CD4-positive, CD25-positive, alpha-beta regulatory T cell (primary cell): ENCODE data around the gene GLB1L. TPM values are rescaled to one million over a fixed set of nuclear protein-coding genes. Genes with fewer than 3 reads are reported as not detected.
A peak's percentile ranks its signal among the peaks of the same experiment; 100 is the strongest.

Experiments
- ATAC-seq, 2 donors: fragments of 150-1000 bp; cut with Tn5 transposase; one replicate each; pipeline ENCODE4 v1.10.0; 2021; ENCODE audit warnings: low read depth in 2 of 2, moderate number of reproducible peaks in 2 of 2, moderate library complexity in 1 of 2
- DNase-seq, 3 donors: peaks; one replicate each; pipeline versions ENCODE4 v3.0.0 to v3.0.0-alpha.2; 2012 to 2022; ENCODE audit warnings: mixed read lengths in 1 of 3
- H3K27ac ChIP-seq: one replicate; pipeline ENCODE4 v1.7.0; 2013; ENCODE audit warnings: mild to moderate bottlenecking, low read length; ENCODE audit not compliant: insufficient read depth, poor library complexity, severe bottlenecking
- H3K27me3 ChIP-seq: one replicate; pipeline ENCODE4 v1.7.0; 2013; ENCODE audit warnings: low read length; ENCODE audit not compliant: control insufficient read depth, insufficient read depth
- H3K36me3 ChIP-seq: one replicate; pipeline ENCODE4 v1.7.0; 2013; ENCODE audit warnings: mild to moderate bottlenecking, low read length, moderate library complexity; ENCODE audit not compliant: control insufficient read depth, insufficient read depth
- H3K4me1 ChIP-seq: 2 replicates; pipeline ENCODE4 v1.7.0; 2013; ENCODE audit warnings: mild to moderate bottlenecking, low read length; ENCODE audit not compliant: insufficient read depth, control insufficient read depth, poor library complexity, severe bottlenecking
- H3K4me3 ChIP-seq: one replicate; pipeline ENCODE4 v1.7.0; 2013; ENCODE audit warnings: low read depth, mild to moderate bottlenecking, low read length, moderate library complexity
- H3K9me3 ChIP-seq, 2 experiments: 1 replicate in 1 of 2; 2 replicates in 1 of 2; pipeline ENCODE4 v1.7.0; 2013; ENCODE audit warnings: low read length in 2 of 2, mild to moderate bottlenecking in 1 of 2, moderate library complexity in 1 of 2; ENCODE audit not compliant: control insufficient read depth in 2 of 2
- H3K27ac Mint-ChIP-seq, 3 donors: one replicate each; pipeline ENCODE4 v1.8.0; 2020 to 2022; ENCODE audit warnings: mild to moderate bottlenecking in 3 of 3, mixed read lengths in 3 of 3, moderate library complexity in 2 of 3
- H3K27me3 Mint-ChIP-seq: one replicate; pipeline ENCODE4 v1.8.0; 2022; ENCODE audit warnings: mild to moderate bottlenecking, mixed read lengths
- H3K36me3 Mint-ChIP-seq: one replicate; pipeline ENCODE4 v1.8.0; 2020; ENCODE audit warnings: mixed read lengths
- H3K4me1 Mint-ChIP-seq, 4 donors: one replicate each; pipeline ENCODE4 v1.8.0; 2020 to 2022; ENCODE audit warnings: mixed read lengths in 4 of 4, mild to moderate bottlenecking in 1 of 4
- H3K4me3 Mint-ChIP-seq, 4 donors: one replicate each; pipeline ENCODE4 v1.8.0; 2020 to 2022; ENCODE audit warnings: mild to moderate bottlenecking in 4 of 4, mixed read lengths in 4 of 4, moderate library complexity in 3 of 4
- H3K9me3 Mint-ChIP-seq, 7 donors: one replicate each; pipeline ENCODE4 v1.8.0; 2020 to 2022; ENCODE audit warnings: mixed read lengths in 7 of 7, mild to moderate bottlenecking in 3 of 7, moderate library complexity in 2 of 7
- polyA plus RNA-seq, 4 donors: library from polyadenylated mRNA; unstranded; fragments of 300-500 nt; fragmentation: Illumina TruSeq; gene quantifications; one replicate each; pipeline ENCODE4 v1.2.3, GENCODE V29; 2021
- total RNA-seq: library from RNA; stranded (reverse); gene quantifications from one replicate; pipeline ENCODE4 v1.2.3, GENCODE V29; 2022

GLB1L gene
- total and polyA plus RNA-seq, 5 donors from 2014 or later, result 0.78 to 1.1 (median 0.88) TPM; not detected in 1

GRCh38 chr2:219271021-219271420 is 25.8 kb upstream of the GLB1L start:
- Histone ChIP-seq H3K4me3 (no peak overlapping the region), H3K4me1 (no peaks in the 10 kb centered on the region), H3K27me3 (no peaks in the 10 kb centered on the region), H3K9me3 (no peaks in the 10 kb centered on the region), H3K36me3 (no peaks in the 10 kb centered on the region), H3K27ac (no peak overlapping the region)
- no peak for DNase-seq
- no peaks in the 10 kb centered on the region for H3K4me1 Mint-ChIP-seq
- ATAC-seq, result no peak
- no peak overlapping the region for H3K4me3 Mint-ChIP-seq
- H3K27ac Mint-ChIP-seq, result no peak overlapping the region
- H3K9me3 Mint-ChIP-seq, result no peaks in the 10 kb centered on the region
- no peaks in the 10 kb centered on the region for H3K36me3 Mint-ChIP-seq
- peaks cover 18% of the 10 kb centered on the region for H3K27me3 Mint-ChIP-seq

DNA sequence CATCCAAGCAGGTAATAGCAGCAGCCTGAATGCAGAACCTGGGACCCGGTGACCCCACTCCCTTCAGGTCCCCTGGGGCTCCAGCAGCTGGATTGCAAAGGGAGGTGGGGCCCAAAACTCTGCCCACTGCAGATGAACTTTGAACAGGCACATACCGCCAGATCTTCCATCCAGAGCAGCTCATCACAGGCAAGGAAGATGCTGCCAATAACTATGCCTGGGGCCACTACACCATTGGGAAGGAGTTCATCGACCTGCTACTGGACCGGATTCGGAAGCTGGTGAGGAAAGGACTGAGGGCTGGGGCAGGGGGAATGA is 24.8 kb upstream of the GLB1L start:
- ATAC-seq (no peak), DNase-seq (no peak)
- Mint-ChIP-seq H3K27me3 (peaks cover 17% of the 10 kb centered on the region), H3K4me1 (no peaks in the 10 kb centered on the region), H3K4me3 (no peak overlapping the region), H3K27ac (no peak overlapping the region), H3K9me3 (no peaks in the 10 kb centered on the region), H3K36me3 (no peaks in the 10 kb centered on the region)
- Histone ChIP-seq H3K4me1 (no peaks in the 10 kb centered on the region), H3K27me3 (no peaks in the 10 kb centered on the region), H3K27ac (no peak overlapping the region), H3K4me3 (no peak overlapping the region), H3K9me3 (no peaks in the 10 kb centered on the region), H3K36me3 (no peaks in the 10 kb centered on the region)

GRCh38 chr2:219269362-219270054 is 24.3 kb upstream of the GLB1L start:
- Histone ChIP-seq H3K4me3 (no peak overlapping the region), H3K9me3 (no peaks in the 10 kb centered on the region), H3K4me1 (no peaks in the 10 kb centered on the region), H3K27ac (no peak overlapping the region), H3K27me3 (no peaks in the 10 kb centered on the region), H3K36me3 (no peaks in the 10 kb centered on the region)
- H3K9me3 Mint-ChIP-seq, result no peaks in the 10 kb centered on the region
- ATAC-seq (no peak), DNase-seq (no peak)
- peaks cover 0 to 3% (median 0%) of the 10 kb centered on the region in 4 donors for H3K4me1 Mint-ChIP-seq
- peak overlapping the region in 1 of 3 donors; percentile 20 for H3K27ac Mint-ChIP-seq
- H3K4me3 Mint-ChIP-seq, result no peak overlapping the region
- H3K27me3 Mint-ChIP-seq, result peaks cover 14% of the 10 kb centered on the region
- H3K36me3 Mint-ChIP-seq, result no peaks in the 10 kb centered on the region

- Mint-ChIP-seq H3K27ac (no peak overlapping the region), H3K4me1 (peaks cover 0 to 3% (median 0%) of the 10 kb centered on the region in 4 donors), H3K4me3 (no peak overlapping the region), H3K27me3 (peaks cover 14% of the 10 kb centered on the region), H3K9me3 (no peaks in the 10 kb centered on the region), H3K36me3 (no peaks in the 10 kb centered on the region)
- no peaks in the 10 kb centered on the region for H3K9me3 ChIP-seq
- H3K27ac ChIP-seq, result no peak overlapping the region
- DNase-seq (no peak), ATAC-seq (no peak)
- no peak overlapping the region for H3K4me3 ChIP-seq
- H3K4me1 ChIP-seq, result no peaks in the 10 kb centered on the region
- H3K36me3 ChIP-seq, result no peaks in the 10 kb centered on the region
- no peaks in the 10 kb centered on the region for H3K27me3 ChIP-seq
Observed at GRCh38 chr2:219268294-219268693, 23.1 kb upstream of the GLB1L start.

DNA sequence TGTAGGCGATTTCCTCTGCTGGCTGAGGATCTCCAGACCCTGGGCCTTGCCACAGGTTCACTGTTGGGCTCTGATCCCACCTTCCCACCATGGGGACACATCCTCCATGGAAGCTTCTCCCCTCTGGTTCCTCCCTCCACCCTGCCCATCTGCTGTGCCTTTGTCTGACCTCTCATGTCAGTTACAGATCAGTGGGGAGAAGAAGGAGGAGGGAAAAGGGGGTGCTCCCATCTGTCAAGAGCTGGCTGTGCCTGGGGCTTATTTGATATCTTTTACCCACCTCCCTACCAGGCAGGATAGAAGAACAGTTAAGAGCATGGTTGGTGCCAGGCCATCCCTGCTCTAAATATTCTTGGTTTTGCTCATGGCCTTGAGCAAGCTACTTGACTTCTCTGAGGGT is 21.6 kb upstream of the GLB1L start:
- H3K36me3 Mint-ChIP-seq, result no peaks in the 10 kb centered on the region
- Histone ChIP-seq H3K9me3 (no peaks in the 10 kb centered on the region), H3K4me3 (no peak overlapping the region), H3K4me1 (no peaks in the 10 kb centered on the region), H3K27me3 (no peaks in the 10 kb centered on the region), H3K27ac (no peak overlapping the region), H3K36me3 (no peaks in the 10 kb centered on the region)
- H3K4me3 Mint-ChIP-seq, result no peak overlapping the region
- no peak for DNase-seq
- H3K9me3 Mint-ChIP-seq, result no peaks in the 10 kb centered on the region
- peak overlapping the region in 1 of 3 donors; percentile 43 for H3K27ac Mint-ChIP-seq
- ATAC-seq, result no peak
- peaks cover 12% of the 10 kb centered on the region for H3K27me3 Mint-ChIP-seq
- peaks cover 0 to 3% (median 0%) of the 10 kb centered on the region in 4 donors for H3K4me1 Mint-ChIP-seq

- no peaks in the 10 kb centered on the region for H3K9me3 Mint-ChIP-seq
- Histone ChIP-seq H3K27ac (no peak overlapping the region), H3K36me3 (no peaks in the 10 kb centered on the region), H3K4me1 (no peaks in the 10 kb centered on the region), H3K4me3 (no peak overlapping the region), H3K27me3 (peaks cover 2% of the 10 kb centered on the region), H3K9me3 (no peaks in the 10 kb centered on the region)
- ATAC-seq (no peak), DNase-seq (no peak)
- no peaks in the 10 kb centered on the region for H3K36me3 Mint-ChIP-seq
- H3K27ac Mint-ChIP-seq, result no peak overlapping the region
- no peak overlapping the region for H3K4me3 Mint-ChIP-seq
- H3K4me1 Mint-ChIP-seq, result peaks cover 0 to 3% (median 0%) of the 10 kb centered on the region in 4 donors
- H3K27me3 Mint-ChIP-seq, result peaks cover 11% of the 10 kb centered on the region
Observed at GRCh38 chr2:219266232-219266631, 21.0 kb upstream of the GLB1L start.

- peak overlapping the region in 1 of 3 donors; percentile 44 for H3K27ac Mint-ChIP-seq
Observed at GRCh38 chr2:219261024-219261855, 16.0 kb upstream of the GLB1L start.

More at GRCh38 chr2:219261024-219261855, 16.0 kb upstream of the GLB1L start:
- H3K27me3 Mint-ChIP-seq, result peaks cover 8% of the 10 kb centered on the region
- DNase-seq (no peak), ATAC-seq (no peak)
- Histone ChIP-seq H3K9me3 (no peaks in the 10 kb centered on the region), H3K4me3 (no peak overlapping the region), H3K27ac (no peak overlapping the region), H3K36me3 (no peaks in the 10 kb centered on the region), H3K27me3 (peaks cover 9% of the 10 kb centered on the region), H3K4me1 (no peaks in the 10 kb centered on the region)
- peaks cover 0 to 1% (median 0%) of the 10 kb centered on the region in 7 donors for H3K9me3 Mint-ChIP-seq
- H3K4me1 Mint-ChIP-seq, result peaks cover 0 to 3% (median 1%) of the 10 kb centered on the region in 4 donors
- no peak overlapping the region for H3K4me3 Mint-ChIP-seq
- H3K36me3 Mint-ChIP-seq, result no peaks in the 10 kb centered on the region
